ENCODE results near the gene MMP12.

GRCh38 chr11:102868339-102868738 is 6.4 kb downstream of the MMP12 start:
- TF ChIP-seq POLR2A (IDR thresholded peaks at IDR 0.05; ENCODE audit: low read depth, low read length) (no peak), POLR2AphosphoS5 (IDR thresholded peaks at IDR 0.05; ENCODE audit: low read depth, low read length) (no peak), TAF1 (IDR thresholded peaks at IDR 0.05; ENCODE audit: low read depth, low read length) (no peak), SPI1 (IDR thresholded peaks at IDR 0.05; ENCODE audit: low read depth, low read length) (no peak)
